Neural crest cell (in vitro differentiated cells): Measurements from ENCODE around the gene FBXL19. TPM values are rescaled to one million over a fixed set of nuclear protein-coding genes. Genes with fewer than 3 reads are reported as not detected.

Source experiments
- DNase-seq: peaks from one replicate; pipeline ENCODE4 v3.0.0; 2021; ENCODE audit warnings: low read depth, mixed read lengths, low spot score
- H3K27ac Mint-ChIP-seq: one replicate; pipeline ENCODE4 v1.8.0; 2021; ENCODE audit warnings: mild to moderate bottlenecking, mixed read lengths; ENCODE audit not compliant: unreplicated experiment
- H3K27me3 Mint-ChIP-seq: 2 replicates; pipeline ENCODE4 v1.8.0; 2021; ENCODE audit warnings: low read depth, mild to moderate bottlenecking, mixed read lengths
- H3K36me3 Mint-ChIP-seq: 2 replicates; pipeline ENCODE4 v1.8.0; 2021; ENCODE audit warnings: low read depth, mild to moderate bottlenecking, mixed read lengths
- H3K4me1 Mint-ChIP-seq: 2 replicates; pipeline ENCODE4 v1.8.0; 2021; ENCODE audit warnings: mixed read lengths
- H3K4me3 Mint-ChIP-seq: one replicate; pipeline ENCODE4 v1.8.0; 2021; ENCODE audit warnings: mild to moderate bottlenecking, mixed read lengths
- H3K9me3 Mint-ChIP-seq: 2 replicates; pipeline ENCODE4 v1.8.0; 2021; ENCODE audit warnings: mixed read lengths
- CTCF ChIP-seq: fragments of 200-600 bp; sonication (generic); conservative IDR thresholded peaks from 2 replicates; pipeline ENCODE4 v1.5.0; 2021; ENCODE audit warnings: antibody characterized with exemption, mild to moderate bottlenecking
- long read RNA-seq: library from polyadenylated mRNA; unstranded; transcript quantifications from one replicate; pipeline ENCODE4 v2.0.0, GENCODE V29; 2020
- total RNA-seq: library from RNA; stranded (reverse); gene quantifications from 2 replicates; pipeline ENCODE4 v1.2.1, GENCODE V29; 2021

FBXL19 gene
- total RNA-seq: 78.1 and 84.7 TPM in 2 replicates
- long read RNA-seq: 0 reads

GRCh38 chr16:30923554-30924075 lies at the start of gene FBXL19:
TSS of gene FBXL19 (plus strand) at chr16:30923572. CDS start at chr16:30925755, 2,183 bp downstream.
- Mint-ChIP-seq H3K9me3 (no peaks in the 10 kb centered on the region), H3K27me3 (no peaks in the 10 kb centered on the region), H3K36me3 (no peaks in the 10 kb centered on the region), H3K4me3 (peak within 1 kb of the TSS; percentile 99), H3K4me1 (peaks cover 33% of the 10 kb centered on the region), H3K27ac (peak within 1 kb of the TSS; percentile 100)
- peak; percentile 66 for DNase-seq
- no peak for TF ChIP-seq CTCF

GRCh38 chr16:30874244-30874820 lies 49.0 kb upstream of the FBXL19 start:
- H3K9me3 Mint-ChIP-seq: no peaks in the 10 kb centered on the region
- DNase-seq: no peak
- no peaks in the 10 kb centered on the region for H3K27me3 Mint-ChIP-seq
- TF ChIP-seq CTCF: no peak
- peaks cover 8% of the 10 kb centered on the region for H3K36me3 Mint-ChIP-seq
- peak overlapping the region; percentile 98 for H3K4me3 Mint-ChIP-seq
- peaks cover 29% of the 10 kb centered on the region for H3K4me1 Mint-ChIP-seq
- peak overlapping the region; percentile 100 for H3K27ac Mint-ChIP-seq

GRCh38 chr16:30874821-30875717 lies 48.3 kb upstream of the FBXL19 start:
- Mint-ChIP-seq H3K27ac (peak overlapping the region; percentile 100), H3K4me1 (peaks cover 29% of the 10 kb centered on the region), H3K9me3 (no peaks in the 10 kb centered on the region), H3K4me3 (peak overlapping the region; percentile 98), H3K36me3 (peaks cover 8% of the 10 kb centered on the region), H3K27me3 (no peaks in the 10 kb centered on the region)
- peak; percentile 88 for DNase-seq
- no peak for TF ChIP-seq CTCF

- Mint-ChIP-seq H3K9me3 (no peaks in the 10 kb centered on the region), H3K27ac (peak overlapping the region; percentile 100), H3K4me1 (peaks cover 32% of the 10 kb centered on the region), H3K27me3 (no peaks in the 10 kb centered on the region), H3K36me3 (peaks cover 8% of the 10 kb centered on the region), H3K4me3 (peak overlapping the region; percentile 98)
- no peak for TF ChIP-seq CTCF
- DNase-seq: peak; percentile 23
Observed at GRCh38 chr16:30875871-30876801, 47.2 kb upstream of the FBXL19 start.

- DNase-seq: no peak
- Mint-ChIP-seq H3K36me3 (peaks cover 8% of the 10 kb centered on the region), H3K27me3 (no peaks in the 10 kb centered on the region), H3K4me3 (peak overlapping the region; percentile 98), H3K9me3 (no peaks in the 10 kb centered on the region), H3K4me1 (peaks cover 39% of the 10 kb centered on the region), H3K27ac (peak overlapping the region; percentile 100)
- TF ChIP-seq CTCF: no peak
Observed at GRCh38 chr16:30876867-30877266, 46.5 kb upstream of the FBXL19 start.
